GM18873 (cell line): ENCODE results near the gene MITF.

Source experiments
- ATAC-seq: cut with Tn5 transposase; IDR thresholded peaks from one replicate; pipeline ENCODE4 v1.9.1; 2021; ENCODE audit warnings: mild to moderate bottlenecking, moderate library complexity, moderate number of reproducible peaks; ENCODE audit not compliant: unreplicated experiment, low FRiP score

The MITF gene

GRCh38 chr3:69999140-70000027 lies 260.1 kb downstream of the MITF start, which contains the start of gene SAMMSON:
Gene SAMMSON (plus strand): TSS chr3:69999733.
- no peak for ATAC-seq

DNA sequence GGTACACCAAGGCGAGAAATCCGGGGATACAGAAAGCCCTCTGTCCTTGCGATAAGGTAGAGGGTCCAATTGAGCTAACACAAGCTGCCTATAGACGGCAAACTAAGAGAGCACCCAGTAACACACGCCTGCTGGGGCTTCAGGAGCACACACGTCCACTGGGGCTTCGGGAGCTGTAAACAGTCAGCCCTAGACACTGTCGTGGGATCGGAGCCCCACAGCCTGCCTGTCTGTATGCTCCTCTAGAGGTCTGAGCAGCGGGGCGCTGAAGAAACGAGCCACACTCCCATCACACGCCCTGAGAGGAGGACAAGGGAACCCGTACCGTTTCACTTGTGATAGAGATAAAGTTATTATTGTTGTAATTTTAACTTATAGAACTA lies 260.8 kb downstream of the MITF start:
- ATAC-seq, result no peak

- ATAC-seq, result no peak
These were observed 261.4 kb downstream of the MITF start for GRCh38 chr3:70000563-70001081.

DNA sequence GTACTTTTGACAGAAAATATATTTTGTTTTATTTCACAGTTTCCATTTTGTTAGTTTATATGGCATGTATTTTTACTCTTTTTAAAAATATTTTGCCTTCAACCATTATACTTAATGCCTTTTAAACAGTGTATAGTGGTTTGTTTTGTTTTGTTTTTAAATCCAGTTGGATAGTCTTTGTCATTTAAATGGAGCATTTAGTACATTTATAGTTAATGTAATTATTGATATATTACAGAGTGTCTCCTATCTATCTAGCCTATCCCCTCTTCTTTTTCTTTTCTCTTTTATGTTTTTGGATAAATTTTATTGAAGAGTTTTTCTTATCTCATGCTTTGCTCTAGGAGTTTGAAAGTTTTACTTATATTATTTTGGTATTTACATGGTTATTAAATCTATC lies 263.9 kb downstream of the MITF start:
- no peak for ATAC-seq

GRCh38 chr3:70006089-70006488 lies 266.8 kb downstream of the MITF start:
- no peak for ATAC-seq

DNA sequence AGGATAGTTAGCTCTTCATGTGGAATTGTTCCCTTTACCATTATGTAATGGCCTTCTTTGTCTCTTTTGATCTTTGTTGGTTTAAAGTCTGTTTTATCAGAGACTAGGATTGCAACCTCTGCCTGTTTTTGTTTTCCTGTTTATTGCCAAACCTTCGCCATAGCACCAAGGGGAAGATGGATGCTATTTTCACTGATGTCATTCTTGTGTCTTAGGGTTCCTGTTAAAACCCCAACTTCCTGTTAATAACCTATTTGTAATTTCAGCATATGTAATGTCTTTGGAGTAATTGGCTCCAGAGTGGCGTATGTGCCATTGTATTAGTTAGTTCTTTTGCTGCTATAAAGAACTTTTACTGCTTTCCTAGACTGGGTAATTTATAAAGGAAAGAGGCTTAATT lies 271.1 kb downstream of the MITF start:
- no peak for ATAC-seq

DNA sequence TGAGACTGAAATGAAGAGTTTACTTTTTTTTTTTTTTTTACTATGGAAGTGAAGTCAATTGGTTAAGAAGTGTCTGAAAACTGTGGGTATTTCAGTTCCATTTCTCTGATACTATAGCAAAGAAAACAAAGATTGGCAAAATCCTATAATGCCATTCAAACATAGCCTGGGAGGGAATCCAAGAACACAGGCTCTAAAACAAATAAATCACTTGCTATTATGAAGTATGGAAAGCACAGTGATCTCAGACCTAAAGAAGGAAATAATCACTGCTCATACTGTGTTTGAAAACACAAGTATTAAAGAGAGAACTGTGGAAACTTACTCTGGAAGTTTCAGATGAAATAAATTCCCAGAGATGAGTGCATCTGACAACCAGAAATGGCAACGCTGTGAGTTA lies 272.3 kb downstream of the MITF start:
- no peak for ATAC-seq
